Pancreas (tissue), 10 donors: Measurements from ENCODE around the gene PGM1. TPM values are rescaled to one million over a fixed set of nuclear protein-coding genes. Genes with fewer than 3 reads are reported as not detected.

ENCODE experiments used
- ATAC-seq, 4 donors: fragments of 200-7000 bp; cut with Tn5 transposase; one replicate each; pipeline versions ENCODE4 v1.8.0 to v1.9.1; 2020; ENCODE audit warnings: mild to moderate bottlenecking in 4 of 4, moderate library complexity in 4 of 4
- DNase-seq, 6 donors: peaks; one replicate each; pipeline ENCODE4 v3.0.0-alpha.2; 2020
- FAIRE-seq: peaks from 2 replicates; lab custom pipeline; 2012; peaks lifted over from hg19 to GRCh38; lab: Jason Lieb, UNC
- H3K27ac ChIP-seq, 4 donors: fragments of 200-600 bp; sonication (generic); 1 replicate in 3 of 4; 2 replicates in 1 of 4; pipeline versions ENCODE4 v1.5.0 to v1.8.0; 2020
- H3K27me3 ChIP-seq, 4 donors: fragments of 200-600 bp; one replicate each; pipeline ENCODE4 v1.8.0; 2021
- H3K36me3 ChIP-seq, 3 donors: fragments of 200-600 bp; sonication (generic) in 1 of 3; one replicate each; pipeline versions ENCODE4 v1.5.0 to v1.8.0; 2020 to 2021
- H3K4me1 ChIP-seq, 3 donors: fragments of 200-600 bp; one replicate each; pipeline ENCODE4 v1.8.0; 2021
- H3K4me3 ChIP-seq, 4 donors: fragments of 200-600 bp; sonication (generic) in 2 of 4; one replicate each; pipeline versions ENCODE4 v1.5.0 to v1.8.0; 2020 to 2021
- H3K9me3 ChIP-seq, 4 donors: fragments of 200-600 bp; one replicate each; pipeline ENCODE4 v1.8.0; 2021
- WGBS, 2 donors: extraction: QIAGEN DNeasy Blood & Tissue Kit; methylation state at CpG; one replicate each; pipeline ENCODE4 v1.1.7; 2013; 5-methylcytosine and 5-hydroxymethylcytosine counted together
- intact Hi-C, 3 donors: fragments of 100-400 bp; cut with DNase I; formaldehyde crosslinking; loops; one replicate each; pipeline versions ENCODE4 v1.11.1 to v1.14.2; 2022
- polyA plus RNA-seq, 2 donors: library from polyadenylated mRNA; stranded (reverse); fragments of 200-250 nt; gene quantifications; one replicate each; pipeline ENCODE4 v1.2.3, GENCODE V29; 2013
- total RNA-seq, 6 donors: library from RNA; stranded (reverse); fragmentation: NEBNext Ultra II Directional in 4 of 6; extraction: Animal tissue kit (Norgen Biotek cat#: 25700) in 4 of 6; gene quantifications; one replicate each; pipeline versions ENCODE4 v1.2.1 to v1.2.4, GENCODE V29; 2021 to 2023
- TF ChIP-seq, protein P1 (sequence below), 4 donors: fragments of 200-600 bp; sonication (generic) in 3 of 4; IDR thresholded peaks; one replicate each; pipeline versions ENCODE4 v1.5.0 to v1.8.0; 2021; ENCODE audit warnings: antibody characterized with exemption in 4 of 4
- donor health status: healthy with polysubstance abuse.
- donor health status: DM: no; HTN: no; CAD: no; lungs with moderate emphysema.
- donor health status: DM: no; HTN: no; CAD: no.
- donor health status: control.
- donor health status: control.
- donor health status: Bipolar disorder and iron deficiency.
- donor health status: DM: yes; HTN: yes; CAD: no.
- donor health status: DM: no; HTN: no; CAD: no.
- donor health status: DM: no; HTN: no; CAD: no.
- donor health status: DM: yes; HTN: yes; CAD: no.

The PGM1 gene
- total and polyA plus RNA-seq, 8 donors: 19.8 to 106 (median 63.5) TPM

DNA sequence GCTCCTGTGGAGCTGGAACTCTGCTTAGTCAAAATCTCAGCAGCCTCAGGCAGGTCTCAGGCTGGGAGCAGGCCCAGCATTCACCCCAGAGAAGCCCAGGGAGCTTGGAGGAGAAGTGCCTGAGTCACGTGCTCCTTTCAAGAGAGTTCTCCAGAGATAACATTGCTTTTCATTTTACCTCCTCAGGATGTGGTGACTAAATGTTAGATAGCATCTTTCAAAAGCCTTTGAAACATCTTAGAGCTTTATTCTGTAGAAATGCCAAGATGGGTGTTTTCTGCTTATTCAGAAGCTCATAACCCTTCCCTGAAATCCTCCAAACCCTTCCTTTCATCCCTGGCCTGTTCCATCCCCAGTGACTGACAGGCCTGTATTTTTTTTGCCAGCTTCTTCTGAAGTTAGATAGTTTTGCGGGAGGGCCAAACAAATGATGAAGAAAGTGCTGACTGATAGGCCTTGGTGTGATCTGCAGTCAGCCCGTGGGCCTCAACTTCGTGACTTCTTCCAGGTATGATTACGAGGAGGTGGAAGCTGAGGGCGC, 58.0 kb downstream of the PGM1 start:
- Histone ChIP-seq H3K27me3 (no peaks in the 10 kb centered on the region), H3K9me3 (no peaks in the 10 kb centered on the region), H3K4me1 (no peaks in the 10 kb centered on the region), H3K27ac (no peak overlapping the region), H3K36me3 (peaks cover 6 to 34% (median 6%) of the 10 kb centered on the region in 3 donors), H3K4me3 (no peak overlapping the region)
- 87 to 88% methylated on average over 6 of the region's 6 CpGs for WGBS, 2 donors
- intact Hi-C loops: no loop called here
- no peak for ATAC-seq
- no peak for DNase-seq
- TF ChIP-seq, protein P1, sequence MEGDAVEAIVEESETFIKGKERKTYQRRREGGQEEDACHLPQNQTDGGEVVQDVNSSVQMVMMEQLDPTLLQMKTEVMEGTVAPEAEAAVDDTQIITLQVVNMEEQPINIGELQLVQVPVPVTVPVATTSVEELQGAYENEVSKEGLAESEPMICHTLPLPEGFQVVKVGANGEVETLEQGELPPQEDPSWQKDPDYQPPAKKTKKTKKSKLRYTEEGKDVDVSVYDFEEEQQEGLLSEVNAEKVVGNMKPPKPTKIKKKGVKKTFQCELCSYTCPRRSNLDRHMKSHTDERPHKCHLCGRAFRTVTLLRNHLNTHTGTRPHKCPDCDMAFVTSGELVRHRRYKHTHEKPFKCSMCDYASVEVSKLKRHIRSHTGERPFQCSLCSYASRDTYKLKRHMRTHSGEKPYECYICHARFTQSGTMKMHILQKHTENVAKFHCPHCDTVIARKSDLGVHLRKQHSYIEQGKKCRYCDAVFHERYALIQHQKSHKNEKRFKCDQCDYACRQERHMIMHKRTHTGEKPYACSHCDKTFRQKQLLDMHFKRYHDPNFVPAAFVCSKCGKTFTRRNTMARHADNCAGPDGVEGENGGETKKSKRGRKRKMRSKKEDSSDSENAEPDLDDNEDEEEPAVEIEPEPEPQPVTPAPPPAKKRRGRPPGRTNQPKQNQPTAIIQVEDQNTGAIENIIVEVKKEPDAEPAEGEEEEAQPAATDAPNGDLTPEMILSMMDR (IDR thresholded peaks at IDR 0.05): no peak
- no peak for FAIRE-seq

DNA sequence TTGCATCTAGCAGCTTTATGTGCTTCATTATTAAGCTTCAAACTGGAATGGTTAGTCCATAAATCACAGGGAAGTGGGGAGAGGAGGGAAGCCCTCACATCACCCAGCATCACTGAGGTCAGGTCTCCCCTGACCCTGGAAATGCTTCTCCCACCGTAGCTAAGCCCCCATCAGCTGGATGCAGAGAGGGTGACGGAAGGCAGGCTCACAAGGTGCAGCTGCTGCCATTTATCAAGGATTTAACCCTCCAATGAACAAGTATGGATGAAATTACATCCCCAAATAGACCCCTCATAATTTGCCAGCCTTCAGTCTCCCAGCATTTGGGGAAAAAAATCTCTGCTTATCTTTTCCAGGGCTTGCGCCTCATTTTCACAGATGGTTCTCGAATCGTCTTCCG, 60.8 kb downstream of the PGM1 start:
- Histone ChIP-seq H3K4me3 (no peak overlapping the region), H3K27me3 (no peaks in the 10 kb centered on the region), H3K27ac (no peak overlapping the region), H3K4me1 (no peaks in the 10 kb centered on the region), H3K9me3 (no peaks in the 10 kb centered on the region), H3K36me3 (peaks cover 0 to 34% (median 6%) of the 10 kb centered on the region in 3 donors)
- FAIRE-seq (no peak), ATAC-seq (no peak), DNase-seq (no peak)
- TF ChIP-seq, protein P1 (IDR thresholded peaks at IDR 0.05): no peak
- 91 to 92% methylated on average over 6 of the region's 6 CpGs for WGBS, 2 donors
- intact Hi-C loops: no loop called here

DNA sequence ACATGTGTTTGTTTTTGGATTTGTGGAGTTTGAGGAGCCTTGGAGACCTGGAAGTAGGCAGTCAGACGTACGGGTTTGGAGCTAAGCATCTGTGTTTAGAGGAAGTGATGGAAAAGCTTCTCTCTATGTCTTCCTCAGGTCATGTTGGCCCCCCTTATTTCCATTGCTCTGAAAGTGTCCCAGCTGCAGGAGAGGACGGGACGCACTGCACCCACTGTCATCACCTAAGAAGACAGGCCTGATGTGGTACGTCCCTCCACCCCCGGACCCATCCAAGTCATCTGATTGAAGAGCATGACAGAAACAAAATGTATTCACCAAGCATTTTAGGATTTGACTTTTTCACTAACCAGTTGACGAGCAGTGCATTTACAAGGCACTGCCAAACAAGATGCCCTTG, 66.2 kb downstream of the PGM1 start:
- 87 to 95% methylated on average over 7 of the region's 7 CpGs for WGBS, 2 donors
- TF ChIP-seq, protein P1 (IDR thresholded peaks at IDR 0.05): no peak
- H3K27ac ChIP-seq: no peak overlapping the region
- ATAC-seq (no peak), FAIRE-seq (no peak), DNase-seq (no peak)
- H3K4me1 ChIP-seq: no peaks in the 10 kb centered on the region
- no peak overlapping the region for H3K4me3 ChIP-seq
- H3K27me3 ChIP-seq: no peaks in the 10 kb centered on the region
- H3K9me3 ChIP-seq: no peaks in the 10 kb centered on the region
- H3K36me3 ChIP-seq: peaks cover 0 to 9% (median 5%) of the 10 kb centered on the region in 3 donors
- intact Hi-C loops: no loop called here

DNA sequence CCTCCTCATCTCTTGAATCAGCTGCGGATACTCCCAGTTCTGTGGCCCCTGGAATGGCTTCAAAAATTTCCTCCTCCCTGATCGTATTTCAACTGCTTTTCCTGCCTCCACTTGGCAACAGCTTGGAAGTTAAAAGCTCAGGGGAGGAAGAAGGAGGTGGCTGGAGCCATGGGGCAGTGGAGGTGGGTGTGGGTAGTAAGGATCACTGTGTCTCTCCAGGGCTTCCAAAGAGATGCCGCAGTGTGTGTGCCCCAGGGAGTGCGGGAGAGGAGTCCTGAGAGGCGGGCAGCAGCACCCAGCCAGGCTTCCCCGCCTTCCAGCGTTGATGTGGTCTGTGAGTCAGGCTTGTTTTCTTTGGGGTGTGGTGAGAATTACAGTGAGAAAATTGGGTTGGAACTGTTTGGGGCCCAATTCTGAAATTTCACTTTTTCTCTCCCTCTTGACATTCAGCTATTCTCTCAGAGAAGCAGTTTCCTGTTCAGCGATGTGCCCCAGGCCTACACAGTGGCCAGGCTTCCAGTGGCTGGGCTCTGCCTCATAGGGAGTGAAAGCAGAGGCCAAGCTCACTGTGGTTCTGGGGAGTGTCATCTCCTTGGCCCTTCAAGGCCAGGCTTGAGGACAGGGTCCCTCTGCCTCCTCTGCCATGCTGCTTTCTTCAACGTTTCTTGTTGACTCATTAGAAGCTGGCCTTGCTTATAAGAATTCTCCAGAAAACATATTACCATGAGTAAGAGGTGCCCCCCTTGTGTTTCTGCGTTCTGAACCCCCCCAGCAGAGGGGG, 69.0 kb downstream of the PGM1 start:
- ATAC-seq: peak in 3 of 4 donors; percentile 53 to 63 (median 58)

More for the DNA sequence above, 69.0 kb downstream of the PGM1 start:
- Histone ChIP-seq H3K4me3 (no peak overlapping the region), H3K27me3 (no peaks in the 10 kb centered on the region), H3K9me3 (no peaks in the 10 kb centered on the region), H3K27ac (peak overlapping the region in 1 of 4 donors; percentile 51), H3K4me1 (no peaks in the 10 kb centered on the region), H3K36me3 (peaks cover 0 to 8% (median 5%) of the 10 kb centered on the region in 3 donors)
- FAIRE-seq (no peak), DNase-seq (peak in 1 of 6 donors; percentile 30)
- 81 to 83% methylated on average over 10 of the region's 10 CpGs for WGBS, 2 donors
- intact Hi-C loops: no loop called here
- TF ChIP-seq, protein P1 (IDR thresholded peaks at IDR 0.05): no peak
